Stomach (tissue), 9 donors: Measurements from ENCODE around the gene NOC2L. TPM values are rescaled to one million over a fixed set of nuclear protein-coding genes. Genes with fewer than 3 reads are reported as not detected.

Source experiments
- DNase-seq, 2 donors: peaks; one replicate each; pipeline versions ENCODE4 v3.0.0 to v3.0.0-alpha.2; 2013 to 2019
- H3K27ac ChIP-seq, 5 donors: fragments of 200-600 bp in 4 of 5; sonication (generic) in 4 of 5; one replicate each; pipeline ENCODE4 v1.5.1; 2013 to 2019; ENCODE audit warnings: mild to moderate bottlenecking in 1 of 5, moderate library complexity in 1 of 5
- H3K27me3 ChIP-seq, 3 donors: fragments of 200-600 bp; sonication (generic); one replicate each; pipeline ENCODE4 v1.5.1; 2017 to 2019; ENCODE audit warnings: mixed run types in 1 of 3
- H3K36me3 ChIP-seq, 4 donors: fragments of 200-600 bp; sonication (generic); 1 replicate in 3 of 4; 2 replicates in 1 of 4; pipeline ENCODE4 v1.5.1; 2016 to 2019
- H3K4me1 ChIP-seq, 4 donors: fragments of 200-600 bp; sonication (generic); one replicate each; pipeline ENCODE4 v1.5.1; 2016 to 2019
- H3K4me3 ChIP-seq, 4 donors: fragments of 200-600 bp; sonication (generic) in 3 of 4; one replicate each; pipeline ENCODE4 v1.5.1; 2016 to 2019; ENCODE audit warnings: mild to moderate bottlenecking in 1 of 4
- H3K9me3 ChIP-seq, 4 donors: fragments of 200-600 bp; sonication (generic); one replicate each; pipeline ENCODE4 v1.5.1; 2016 to 2019
- EP300 ChIP-seq: sonication (generic); formaldehyde crosslinking; IDR thresholded peaks from one replicate; pipeline ENCODE4 v1.6.1; 2017; ENCODE audit warnings: antibody characterized with exemption
- POLR2A ChIP-seq, 4 donors: fragments of 450-650 bp; IDR thresholded peaks; one replicate each; pipeline ENCODE4 v1.6.1; 2016; ENCODE audit warnings: antibody characterized with exemption in 4 of 4, control low read depth in 2 of 4, mild to moderate bottlenecking in 1 of 4, moderate library complexity in 1 of 4
- POLR2AphosphoS5 ChIP-seq, 3 donors: sonication (generic); formaldehyde crosslinking; IDR thresholded peaks; one replicate each; pipeline ENCODE4 v1.6.1; 2016; ENCODE audit warnings: antibody characterized with exemption in 3 of 3
- WGBS, 5 donors: extraction: QIAGEN DNeasy Blood & Tissue Kit in 3 of 5; methylation state at CpG; one replicate each; pipeline versions ENCODE4 v1.1.5 to v1.1.7; 2013 to 2018; 5-methylcytosine and 5-hydroxymethylcytosine counted together
- intact Hi-C: fragments of 100-400 bp; cut with DNase I; formaldehyde crosslinking; loops from one replicate; pipeline ENCODE4 v1.15.1; 2023; ENCODE audit warnings: low total_unique reads
- polyA plus RNA-seq, 3 donors: library from polyadenylated mRNA; stranded (reverse); fragments of 200-250 nt; gene quantifications; one replicate each; pipeline ENCODE4 v1.2.3, GENCODE V29; 2013
- total RNA-seq, 5 donors: library from RNA; depleted of rRNA; stranded (reverse); fragments of >200 nt; gene quantifications; one replicate each; pipeline versions ENCODE4 v1.1.0 to v1.2.3, GENCODE V29; 2014 to 2016
- TF ChIP-seq, protein P1 (sequence below), 7 experiments: fragments of 450-650 bp in 4 of 7; fragments of 200-600 bp in 3 of 7; sonication (generic) in 3 of 7; IDR thresholded peaks; one replicate each; pipeline ENCODE4 v1.5.1; 2016 to 2019; ENCODE audit warnings: antibody characterized with exemption in 7 of 7, control low read depth in 2 of 7, mild to moderate bottlenecking in 1 of 7
- donor health status: healthy with polysubstance abuse.
- donor health status: Bipolar disorder and iron deficiency.
- donor health status: healthy.

NOC2L gene
- total and polyA plus RNA-seq, 8 donors: 30.4 to 69.2 (median 45.2) TPM

DNA sequence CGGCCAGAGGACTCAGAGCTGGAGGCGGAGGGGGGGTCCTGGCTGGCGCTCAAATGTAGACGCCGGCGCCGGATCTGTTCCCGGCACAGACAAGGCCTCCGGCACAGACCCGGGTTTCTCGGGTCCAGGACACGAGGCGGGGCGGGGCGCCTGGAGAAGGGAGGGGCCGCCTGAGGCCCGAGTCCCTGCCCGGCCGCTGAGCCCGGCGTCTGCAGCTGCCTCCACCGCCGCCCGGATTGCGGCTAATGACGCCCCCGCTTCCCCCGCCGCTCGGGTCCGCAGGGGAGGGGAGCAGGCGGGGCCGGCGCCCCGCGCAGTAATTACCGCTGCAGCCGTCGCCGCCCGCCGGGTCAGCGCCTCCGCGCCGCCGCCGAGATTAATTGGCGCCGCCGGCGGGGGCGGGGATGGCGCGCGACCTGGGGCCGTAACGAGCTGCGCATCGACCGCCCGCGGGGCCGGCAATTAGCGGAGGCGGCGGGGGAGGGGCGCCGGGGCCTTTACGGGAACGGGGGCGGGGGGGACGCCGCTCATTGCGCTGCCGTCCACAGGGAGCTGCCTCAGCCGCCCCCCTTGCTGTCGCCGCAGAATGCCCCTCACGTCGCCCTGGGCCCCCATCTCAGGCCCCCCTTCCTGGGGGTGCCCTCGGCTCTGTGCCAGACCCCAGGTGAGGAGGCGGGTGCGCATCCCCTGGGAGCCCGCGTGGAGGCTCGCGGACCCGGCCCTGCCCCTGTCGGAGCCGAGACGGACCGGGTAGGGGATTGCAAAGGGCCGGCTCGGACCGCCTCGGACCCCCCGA is 17.3 kb downstream of the NOC2L start:
- peaks cover 12 to 26% (median 25%) of the 10 kb centered on the region in 4 donors for H3K36me3 ChIP-seq
- H3K27ac ChIP-seq: peak overlapping the region; percentile 50 to 84 (median 81)
- H3K4me3 ChIP-seq: peak overlapping the region; percentile 41 to 61 (median 44)
- TF ChIP-seq POLR2A (IDR thresholded peaks at IDR 0.05): no peak
- TF ChIP-seq EP300: no peak
- no peak for TF ChIP-seq POLR2AphosphoS5 (IDR thresholded peaks at IDR 0.05)
- TF ChIP-seq, protein P1, sequence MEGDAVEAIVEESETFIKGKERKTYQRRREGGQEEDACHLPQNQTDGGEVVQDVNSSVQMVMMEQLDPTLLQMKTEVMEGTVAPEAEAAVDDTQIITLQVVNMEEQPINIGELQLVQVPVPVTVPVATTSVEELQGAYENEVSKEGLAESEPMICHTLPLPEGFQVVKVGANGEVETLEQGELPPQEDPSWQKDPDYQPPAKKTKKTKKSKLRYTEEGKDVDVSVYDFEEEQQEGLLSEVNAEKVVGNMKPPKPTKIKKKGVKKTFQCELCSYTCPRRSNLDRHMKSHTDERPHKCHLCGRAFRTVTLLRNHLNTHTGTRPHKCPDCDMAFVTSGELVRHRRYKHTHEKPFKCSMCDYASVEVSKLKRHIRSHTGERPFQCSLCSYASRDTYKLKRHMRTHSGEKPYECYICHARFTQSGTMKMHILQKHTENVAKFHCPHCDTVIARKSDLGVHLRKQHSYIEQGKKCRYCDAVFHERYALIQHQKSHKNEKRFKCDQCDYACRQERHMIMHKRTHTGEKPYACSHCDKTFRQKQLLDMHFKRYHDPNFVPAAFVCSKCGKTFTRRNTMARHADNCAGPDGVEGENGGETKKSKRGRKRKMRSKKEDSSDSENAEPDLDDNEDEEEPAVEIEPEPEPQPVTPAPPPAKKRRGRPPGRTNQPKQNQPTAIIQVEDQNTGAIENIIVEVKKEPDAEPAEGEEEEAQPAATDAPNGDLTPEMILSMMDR (IDR thresholded peaks at IDR 0.05): no peak
- peak; percentile 73 to 94 for DNase-seq
- H3K27me3 ChIP-seq: peaks cover 0 to 71% (median 47%) of the 10 kb centered on the region in 3 donors
- H3K4me1 ChIP-seq: peaks cover 36 to 77% (median 52%) of the 10 kb centered on the region in 4 donors
- H3K9me3 ChIP-seq: no peaks in the 10 kb centered on the region
- intact Hi-C loops: loop anchor here (5.0 kb wide), 1 partner anchor 39 kb away; no protein-coding TSS in a partner anchor
- WGBS, 5 donors: 0 to 2% (median 1%) methylated on average over 10 to 95 of the region's 98 CpGs

DNA sequence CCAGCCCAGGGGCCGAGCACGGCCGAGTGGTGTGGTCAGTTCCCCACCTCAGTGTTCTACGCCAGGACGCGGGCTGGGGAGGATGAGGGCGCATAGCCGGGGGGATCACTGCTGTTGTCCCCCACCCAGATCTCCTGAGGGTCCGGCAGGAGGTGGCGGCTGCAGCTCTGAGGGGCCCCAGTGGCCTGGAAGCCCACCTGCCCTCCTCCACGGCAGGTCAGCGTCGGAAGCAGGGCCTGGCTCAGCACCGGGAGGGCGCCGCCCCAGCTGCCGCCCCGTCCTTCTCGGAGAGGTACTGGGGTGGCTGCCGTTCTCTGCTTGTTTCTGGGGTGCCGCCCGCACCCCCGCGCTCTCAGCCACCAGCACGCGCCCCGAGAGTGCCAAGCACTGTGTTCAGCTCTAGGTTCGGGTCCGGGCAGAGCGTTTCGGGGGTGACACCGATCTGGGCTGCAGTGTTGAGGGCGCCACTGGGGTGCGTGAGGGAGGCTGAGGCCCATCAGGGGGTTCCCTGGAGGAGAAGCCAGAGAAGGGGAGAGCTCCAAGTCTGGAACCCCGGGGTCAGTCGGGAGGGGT is 18.0 kb downstream of the NOC2L start:
- H3K4me3 ChIP-seq: peak overlapping the region; percentile 41 to 61 (median 44)
- intact Hi-C loops: loop anchor here (5.0 kb wide), 1 partner anchor 39 kb away; no protein-coding TSS in a partner anchor
- H3K36me3 ChIP-seq: peaks cover 5 to 19% (median 18%) of the 10 kb centered on the region in 4 donors
- peaks cover 0 to 78% (median 54%) of the 10 kb centered on the region in 3 donors for H3K27me3 ChIP-seq
- no peak for DNase-seq
- H3K27ac ChIP-seq: peak overlapping the region; percentile 50 to 84 (median 81)
- H3K4me1 ChIP-seq: peaks cover 36 to 78% (median 53%) of the 10 kb centered on the region in 4 donors
- 0 to 5% (median 3%) methylated on average over 6 to 36 of the region's 36 CpGs for WGBS, 5 donors
- no peak for TF ChIP-seq EP300
- no peak for TF ChIP-seq POLR2A (IDR thresholded peaks at IDR 0.05)
- TF ChIP-seq, protein P1 (IDR thresholded peaks at IDR 0.05): no peak
- TF ChIP-seq POLR2AphosphoS5 (IDR thresholded peaks at IDR 0.05): no peak
- H3K9me3 ChIP-seq: no peaks in the 10 kb centered on the region

DNA sequence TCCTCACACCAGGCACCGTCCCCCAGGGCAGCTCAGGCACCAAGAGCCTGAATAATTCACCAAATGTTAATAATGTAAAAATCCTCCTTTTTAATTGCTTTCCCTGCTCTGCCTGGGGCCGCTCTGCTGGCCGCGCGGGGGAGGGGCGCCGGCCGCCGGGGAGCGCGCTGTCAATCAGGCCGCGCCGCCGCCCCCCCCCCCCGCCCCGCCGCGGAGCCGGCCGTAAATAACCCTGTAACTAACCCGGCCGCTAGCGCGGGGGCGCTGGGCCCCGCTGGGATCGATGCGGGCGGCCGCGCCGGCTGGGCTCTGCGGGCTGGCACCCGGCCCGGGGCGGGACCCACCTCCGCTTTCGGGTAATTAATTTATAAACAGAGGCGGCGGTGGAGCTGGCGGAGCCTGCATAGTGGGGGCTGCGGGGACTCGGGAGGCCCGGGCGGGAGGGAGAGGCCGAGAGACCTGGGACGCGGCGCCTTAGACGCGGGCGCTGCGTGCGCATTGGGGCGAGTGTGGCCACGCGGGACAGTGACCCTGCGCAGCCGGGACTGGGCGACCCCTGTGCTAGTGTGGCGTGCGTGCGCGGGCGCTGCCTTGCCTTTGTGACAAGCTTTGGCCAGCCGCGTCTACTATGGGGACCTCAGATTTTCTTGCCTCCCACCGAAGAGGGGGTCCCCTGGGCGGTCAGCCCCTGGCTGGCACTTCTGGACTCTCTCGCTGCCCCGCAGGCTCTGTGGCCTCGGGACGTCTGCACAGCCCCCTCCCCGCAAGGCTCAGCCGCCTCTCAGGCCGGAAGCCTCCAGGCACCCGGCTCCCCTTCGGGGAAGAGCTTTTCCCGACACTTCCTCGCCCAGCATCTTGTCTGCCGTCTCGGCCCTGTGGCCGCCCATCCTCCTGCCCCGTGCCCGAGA is 18.7 kb downstream of the NOC2L start:
- peaks cover 0 to 86% (median 60%) of the 10 kb centered on the region in 3 donors for H3K27me3 ChIP-seq
- TF ChIP-seq, protein P1 (IDR thresholded peaks at IDR 0.05): peak in 1 of 7 experiments; percentile 9
- no peak for TF ChIP-seq POLR2A (IDR thresholded peaks at IDR 0.05)
- no peak for TF ChIP-seq POLR2AphosphoS5 (IDR thresholded peaks at IDR 0.05)
- intact Hi-C loops: loop anchor here (5.0 kb wide), 1 partner anchor 38 kb away; no protein-coding TSS in a partner anchor
- H3K4me3 ChIP-seq: peak overlapping the region; percentile 41 to 61 (median 44)
- peak overlapping the region in 4 of 5 donors; percentile 55 to 84 (median 82) for H3K27ac ChIP-seq
- DNase-seq: peak; percentile 56 to 94
- peaks cover 2 to 12% (median 10%) of the 10 kb centered on the region in 4 donors for H3K36me3 ChIP-seq
- 0 to 1% (median 1%) methylated on average over 56 to 85 of the region's 86 CpGs for WGBS, 5 donors
- H3K4me1 ChIP-seq: peaks cover 41 to 84% (median 60%) of the 10 kb centered on the region in 4 donors
- no peaks in the 10 kb centered on the region for H3K9me3 ChIP-seq
